ENCODE results near the gene SSR1. TPM values are rescaled to one million over a fixed set of nuclear protein-coding genes. Genes with fewer than 3 reads are reported as not detected.

Gene SSR1
- total and polyA plus RNA-seq, 7 donors, result 17.9 to 40.4 (median 35.4) TPM

DNA sequence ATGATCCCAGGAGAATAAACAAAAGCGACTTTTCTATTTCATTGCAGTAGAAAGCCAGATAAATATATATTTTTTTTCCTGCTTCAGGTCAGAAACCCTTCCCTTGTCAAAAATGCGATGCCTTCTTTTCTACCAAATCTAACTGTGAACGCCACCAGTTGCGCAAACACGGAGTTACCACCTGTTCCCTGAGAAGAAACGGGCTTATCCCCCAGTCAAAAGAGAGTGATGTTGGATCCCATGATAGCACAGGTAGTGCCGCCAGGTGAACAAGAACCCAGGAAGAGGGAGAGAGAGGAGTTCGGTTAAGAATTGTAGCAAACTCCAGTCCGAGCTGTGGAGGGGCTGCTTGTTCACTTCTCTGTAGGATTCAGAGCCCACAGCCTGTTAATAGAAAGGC is 72.6 kb downstream of the SSR1 start:
- peaks cover 0 to 17% of the 10 kb centered on the region in 2 donors for H3K36me3 ChIP-seq (ENCODE audit: insufficient read depth in 1 of 2, low read depth in 1 of 2)
- intact Hi-C loops (cut with DNase I), result loop anchor here in 1 of 2 donors (5.0 to 10.0 kb wide), 3 partner anchors 338 to 686 kb away; no protein-coding TSS in a partner anchor
- H3K27ac ChIP-seq, result no peak overlapping the region
- H3K4me3 ChIP-seq, result no peak overlapping the region
- ATAC-seq (no peak), DNase-seq (no peak)
- TF ChIP-seq, protein P1, sequence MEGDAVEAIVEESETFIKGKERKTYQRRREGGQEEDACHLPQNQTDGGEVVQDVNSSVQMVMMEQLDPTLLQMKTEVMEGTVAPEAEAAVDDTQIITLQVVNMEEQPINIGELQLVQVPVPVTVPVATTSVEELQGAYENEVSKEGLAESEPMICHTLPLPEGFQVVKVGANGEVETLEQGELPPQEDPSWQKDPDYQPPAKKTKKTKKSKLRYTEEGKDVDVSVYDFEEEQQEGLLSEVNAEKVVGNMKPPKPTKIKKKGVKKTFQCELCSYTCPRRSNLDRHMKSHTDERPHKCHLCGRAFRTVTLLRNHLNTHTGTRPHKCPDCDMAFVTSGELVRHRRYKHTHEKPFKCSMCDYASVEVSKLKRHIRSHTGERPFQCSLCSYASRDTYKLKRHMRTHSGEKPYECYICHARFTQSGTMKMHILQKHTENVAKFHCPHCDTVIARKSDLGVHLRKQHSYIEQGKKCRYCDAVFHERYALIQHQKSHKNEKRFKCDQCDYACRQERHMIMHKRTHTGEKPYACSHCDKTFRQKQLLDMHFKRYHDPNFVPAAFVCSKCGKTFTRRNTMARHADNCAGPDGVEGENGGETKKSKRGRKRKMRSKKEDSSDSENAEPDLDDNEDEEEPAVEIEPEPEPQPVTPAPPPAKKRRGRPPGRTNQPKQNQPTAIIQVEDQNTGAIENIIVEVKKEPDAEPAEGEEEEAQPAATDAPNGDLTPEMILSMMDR (IDR thresholded peaks at IDR 0.05), result no peak
- no peaks in the 10 kb centered on the region for H3K9me3 ChIP-seq
- no peaks in the 10 kb centered on the region for H3K27me3 ChIP-seq (ENCODE audit: insufficient read depth in 3 of 3, low read length in 2 of 3)
- WGBS, 3 donors, result 86 to 91% (median 88%) methylated on average over 9 of the region's 9 CpGs
- peaks cover 38% of the 10 kb centered on the region for H3K4me1 ChIP-seq

DNA sequence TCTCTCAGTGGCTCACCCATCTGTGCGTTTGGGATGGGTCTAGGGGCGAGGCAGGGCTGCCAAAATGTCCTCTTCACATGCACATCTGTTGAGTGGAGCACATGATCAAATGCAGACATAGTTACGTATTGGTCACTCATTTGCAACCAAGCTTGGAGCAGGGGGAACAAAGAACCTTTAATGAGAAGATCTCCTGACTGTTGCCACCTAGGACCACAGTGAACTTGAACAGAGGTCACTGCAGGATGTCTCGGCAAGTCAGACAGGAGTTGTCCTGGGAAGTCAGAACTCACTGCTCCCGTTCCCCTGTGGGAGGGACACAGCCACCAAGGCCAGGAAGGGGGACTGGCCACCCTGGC is 73.4 kb downstream of the SSR1 start:
- ATAC-seq, result no peak
- TF ChIP-seq, protein P1 (IDR thresholded peaks at IDR 0.05), result no peak
- Histone ChIP-seq H3K36me3 (ENCODE audit: insufficient read depth in 1 of 2, low read depth in 1 of 2) (peaks cover 0 to 22% of the 10 kb centered on the region in 2 donors), H3K9me3 (no peaks in the 10 kb centered on the region), H3K4me3 (no peak overlapping the region), H3K27me3 (ENCODE audit: insufficient read depth in 3 of 3, low read length in 2 of 3) (no peaks in the 10 kb centered on the region), H3K27ac (peak overlapping the region; percentile 71), H3K4me1 (peaks cover 38% of the 10 kb centered on the region)
- WGBS, 3 donors, result 72 to 75% (median 74%) methylated on average over 5 of the region's 5 CpGs
- peak in 1 of 2 donors; percentile 41 for DNase-seq
- intact Hi-C loops (cut with DNase I), result loop anchor here (5.0 to 10.0 kb wide), 2 partner anchors 132 to 315 kb away; partner anchors contain the start of gene RREB1 (in 2 of the 2)

DNA sequence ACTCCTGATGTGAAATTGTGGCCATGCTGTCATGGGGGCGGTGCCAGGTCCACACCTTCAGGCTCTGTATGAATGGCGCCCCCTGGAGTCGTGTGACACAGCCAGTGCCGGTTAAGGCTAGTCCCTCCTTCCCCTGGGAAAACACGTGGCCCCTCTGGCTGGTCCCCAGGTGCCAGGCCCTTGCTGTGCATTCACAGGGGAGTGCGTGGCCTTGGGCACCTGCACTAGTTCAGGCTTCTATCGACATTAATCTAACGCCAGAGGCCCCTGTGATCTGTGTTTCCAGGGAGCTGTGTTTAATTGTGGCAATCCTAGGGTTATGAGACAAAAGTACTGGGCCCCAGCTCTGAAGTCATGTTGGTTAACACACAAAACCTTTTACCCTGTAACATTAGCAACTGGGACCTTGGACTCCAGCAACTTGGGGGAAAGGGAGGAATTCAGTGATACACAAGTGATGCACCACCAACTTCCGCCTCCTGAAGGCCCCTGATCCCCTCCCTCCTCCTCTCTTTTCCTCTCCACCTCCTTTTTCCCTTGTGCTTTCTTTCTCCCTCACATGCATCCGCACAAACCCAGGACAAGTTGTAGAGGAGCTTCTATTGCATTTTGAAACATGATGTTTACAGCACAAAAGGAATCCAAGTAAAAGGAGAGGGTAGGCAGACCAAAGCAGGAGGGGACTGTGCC is 74.0 kb downstream of the SSR1 start:
- Histone ChIP-seq H3K9me3 (no peaks in the 10 kb centered on the region), H3K27ac (peak overlapping the region; percentile 71), H3K4me3 (no peak overlapping the region), H3K4me1 (peaks cover 38% of the 10 kb centered on the region), H3K36me3 (ENCODE audit: insufficient read depth in 1 of 2, low read depth in 1 of 2) (peaks cover 0 to 25% of the 10 kb centered on the region in 2 donors), H3K27me3 (ENCODE audit: insufficient read depth in 3 of 3, low read length in 2 of 3) (no peaks in the 10 kb centered on the region)
- TF ChIP-seq, protein P1 (IDR thresholded peaks at IDR 0.05), result peak; percentile 64
- WGBS, 3 donors, result 31 to 35% (median 32%) methylated on average over 10 of the region's 10 CpGs
- ATAC-seq (peak; percentile 87 to 91 (median 89)), DNase-seq (peak; percentile 90 to 95)
- intact Hi-C loops (cut with DNase I), result loop anchor here (5.0 to 10.0 kb wide), 2 partner anchors 132 to 314 kb away; partner anchors contain the start of gene RREB1 (in 2 of the 2)

DNA sequence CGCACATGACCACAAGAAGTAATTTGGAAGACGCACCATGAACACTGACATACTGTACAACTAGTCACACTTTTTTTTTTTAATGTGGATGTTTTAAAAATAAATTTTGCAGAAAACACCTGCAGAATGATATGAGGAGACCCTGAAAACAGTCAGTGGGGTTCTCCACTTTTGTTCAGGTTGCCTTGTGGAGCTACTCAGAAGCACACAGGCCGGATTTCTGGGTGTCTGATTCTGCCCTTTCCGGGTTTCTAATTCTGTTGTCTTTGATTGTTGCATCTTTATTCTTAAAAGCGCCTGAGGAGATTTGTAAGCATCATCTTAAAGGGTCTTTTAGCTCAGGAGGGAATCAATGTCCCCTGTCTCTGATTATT is 74.5 kb downstream of the SSR1 start:
- peaks cover 36% of the 10 kb centered on the region for H3K4me1 ChIP-seq
- no peak overlapping the region for H3K4me3 ChIP-seq
- no peak for ATAC-seq
- H3K27ac ChIP-seq, result peak overlapping the region; percentile 38
- H3K9me3 ChIP-seq, result no peaks in the 10 kb centered on the region
- DNase-seq, result no peak
- intact Hi-C loops (cut with DNase I), result loop anchor here (5.0 to 10.0 kb wide), 2 partner anchors 131 to 314 kb away; partner anchors contain the start of gene RREB1 (in 2 of the 2)
- 92 to 97% (median 95%) methylated on average over 5 of the region's 5 CpGs for WGBS, 3 donors
- TF ChIP-seq, protein P1 (IDR thresholded peaks at IDR 0.05), result no peak
- H3K27me3 ChIP-seq (ENCODE audit: insufficient read depth in 3 of 3, low read length in 2 of 3), result no peaks in the 10 kb centered on the region
- peaks cover 0 to 30% of the 10 kb centered on the region in 2 donors for H3K36me3 ChIP-seq (ENCODE audit: insufficient read depth in 1 of 2, low read depth in 1 of 2)

Measured in psoas muscle (tissue), 8 donors.